C4-2B (cell line): ENCODE measurements around the gene MPV17L.

Source experiments
- ZFX ChIP-seq: fragments of 450-650 bp; IDR thresholded peaks from 2 replicates; pipeline ENCODE4 v1.6.1; 2017
- TF ChIP-seq, protein P1 (sequence below): fragments of 450-650 bp; conservative IDR thresholded peaks from 2 replicates; pipeline ENCODE4 v1.5.1; 2017; ENCODE audit warnings: mild to moderate bottlenecking

DNA sequence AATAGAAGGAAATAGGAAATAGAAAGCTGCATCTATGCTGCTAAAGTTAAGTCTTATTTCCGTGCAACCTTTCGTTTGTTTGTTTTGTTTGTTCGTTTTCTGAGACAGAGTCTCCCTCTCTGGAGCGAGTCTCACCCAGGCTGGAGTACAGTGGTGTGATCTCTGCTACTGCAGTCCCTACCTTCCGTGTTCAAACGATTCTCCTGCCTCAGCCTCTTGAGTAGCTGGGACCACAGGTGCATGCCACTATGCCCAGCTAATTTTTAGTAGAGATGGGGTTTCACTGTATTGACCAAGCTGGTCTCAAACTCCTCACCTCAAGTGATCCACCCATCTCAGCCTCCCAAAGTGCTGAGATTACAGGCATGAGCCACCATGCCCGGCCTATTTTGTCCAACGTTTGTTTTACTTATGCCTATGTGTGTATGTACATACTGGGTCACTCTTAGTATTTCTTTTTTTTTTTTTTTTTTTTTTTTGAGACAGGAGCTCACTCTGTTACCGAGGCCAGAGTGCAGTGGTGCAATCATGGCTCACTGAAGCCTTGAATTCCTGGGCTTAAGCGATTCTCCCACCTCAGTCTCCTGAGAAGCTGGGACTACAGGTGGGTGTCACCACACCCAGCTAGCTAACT, 55.7 kb downstream of the MPV17L start:
- TF ChIP-seq, protein P1, sequence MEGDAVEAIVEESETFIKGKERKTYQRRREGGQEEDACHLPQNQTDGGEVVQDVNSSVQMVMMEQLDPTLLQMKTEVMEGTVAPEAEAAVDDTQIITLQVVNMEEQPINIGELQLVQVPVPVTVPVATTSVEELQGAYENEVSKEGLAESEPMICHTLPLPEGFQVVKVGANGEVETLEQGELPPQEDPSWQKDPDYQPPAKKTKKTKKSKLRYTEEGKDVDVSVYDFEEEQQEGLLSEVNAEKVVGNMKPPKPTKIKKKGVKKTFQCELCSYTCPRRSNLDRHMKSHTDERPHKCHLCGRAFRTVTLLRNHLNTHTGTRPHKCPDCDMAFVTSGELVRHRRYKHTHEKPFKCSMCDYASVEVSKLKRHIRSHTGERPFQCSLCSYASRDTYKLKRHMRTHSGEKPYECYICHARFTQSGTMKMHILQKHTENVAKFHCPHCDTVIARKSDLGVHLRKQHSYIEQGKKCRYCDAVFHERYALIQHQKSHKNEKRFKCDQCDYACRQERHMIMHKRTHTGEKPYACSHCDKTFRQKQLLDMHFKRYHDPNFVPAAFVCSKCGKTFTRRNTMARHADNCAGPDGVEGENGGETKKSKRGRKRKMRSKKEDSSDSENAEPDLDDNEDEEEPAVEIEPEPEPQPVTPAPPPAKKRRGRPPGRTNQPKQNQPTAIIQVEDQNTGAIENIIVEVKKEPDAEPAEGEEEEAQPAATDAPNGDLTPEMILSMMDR = no peak
- TF ChIP-seq ZFX = no peak
